Activated CD4-positive, alpha-beta T cell treated with anti-CD3 and anti-CD28 coated beads for 48 hours (primary cell): ENCODE results near the gene GRB2.
"Not testable (repeated sequence)": the region's sequence is repeated elsewhere in the genome, so short reads cannot be mapped to it uniquely, and the experiment has no call there.

ENCODE experiments used
- DNase-seq: peaks from one replicate; pipeline ENCODE4 v3.0.0-alpha.2; 2020

Gene GRB2

DNA sequence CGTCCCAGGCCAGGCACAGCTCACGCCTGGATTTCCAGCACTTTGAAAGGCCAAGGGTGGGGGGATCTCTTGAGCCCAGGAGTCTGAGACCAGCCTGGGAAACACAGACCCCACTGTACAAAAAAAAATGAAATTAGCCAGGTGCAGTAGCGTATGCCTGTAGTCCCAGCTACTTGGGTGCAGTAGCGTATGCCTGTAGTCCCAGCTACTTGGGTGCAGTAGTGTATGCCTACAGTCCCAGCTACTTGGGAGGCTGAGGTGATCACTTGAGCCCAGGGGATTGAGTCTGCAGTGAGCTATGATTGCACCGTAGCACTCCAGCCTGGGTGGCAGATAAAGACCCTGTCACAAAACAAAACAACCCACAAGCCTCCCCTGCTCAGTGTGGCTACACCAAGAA is 89.2 kb downstream of the GRB2 start:
- no peak for DNase-seq

DNA sequence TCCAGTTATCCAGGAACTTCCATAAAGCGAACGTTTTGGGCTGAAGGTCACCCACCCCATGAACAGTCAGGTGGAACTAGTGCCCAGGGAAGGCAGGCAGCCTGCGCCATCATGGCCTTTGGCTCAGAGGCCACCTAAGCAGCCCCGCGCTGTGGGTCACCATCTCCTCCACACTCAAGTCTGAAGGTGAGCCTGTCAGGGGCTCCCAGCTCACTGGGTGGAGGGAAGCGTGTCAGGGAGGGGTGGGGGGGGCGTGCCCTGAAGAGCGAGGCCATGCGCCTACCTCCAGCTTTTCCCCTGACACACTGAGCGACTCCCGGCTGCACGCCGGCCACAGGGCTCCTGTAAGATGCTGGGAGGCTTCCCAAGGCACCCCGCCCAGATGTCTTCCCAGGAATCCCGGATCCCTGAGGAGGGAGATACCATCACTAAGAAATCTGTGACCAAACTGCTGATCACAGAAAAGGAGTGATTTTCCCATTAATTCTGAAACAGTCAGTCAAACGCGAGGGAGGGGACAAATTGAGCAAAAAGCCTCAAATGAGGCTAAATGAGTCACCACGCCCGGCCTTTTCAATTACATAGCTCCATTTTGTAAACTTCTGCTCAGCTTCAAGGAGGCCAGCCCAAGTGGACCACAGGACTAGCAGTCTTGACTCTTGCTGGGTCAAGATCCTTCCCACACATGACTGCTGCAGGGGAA is 89.8 kb downstream of the GRB2 start:
- DNase-seq: peak; percentile 43

DNA sequence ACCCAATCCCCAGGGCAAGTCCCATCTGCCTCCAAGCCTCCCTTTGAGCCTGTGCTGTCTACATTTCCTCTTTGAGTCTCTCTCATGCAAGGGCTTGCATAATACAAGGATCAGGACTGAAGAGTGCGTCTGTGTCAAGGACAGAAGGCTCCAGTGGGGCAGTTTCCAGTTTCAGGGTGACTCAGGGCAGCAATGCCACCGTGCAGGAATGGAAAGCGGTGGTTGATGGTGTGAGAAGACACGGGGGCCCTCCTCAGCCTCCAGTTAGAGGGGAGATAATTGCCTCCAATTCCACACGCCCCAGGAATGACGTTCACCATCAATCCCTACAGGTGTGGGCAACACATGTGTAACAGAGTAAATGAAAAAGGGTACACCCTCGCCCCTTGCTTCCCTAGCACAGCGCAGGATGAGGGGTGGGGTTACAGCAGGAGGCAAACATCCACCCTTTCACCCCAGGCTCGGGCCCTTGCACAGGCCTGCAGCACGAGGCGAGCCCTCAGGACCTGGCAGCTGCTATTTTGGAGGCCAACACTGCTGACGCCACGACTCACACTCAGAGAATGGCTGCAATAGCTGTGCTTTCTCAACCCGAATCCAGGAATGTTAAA is 91.4 kb downstream of the GRB2 start:
- no peak for DNase-seq

DNA sequence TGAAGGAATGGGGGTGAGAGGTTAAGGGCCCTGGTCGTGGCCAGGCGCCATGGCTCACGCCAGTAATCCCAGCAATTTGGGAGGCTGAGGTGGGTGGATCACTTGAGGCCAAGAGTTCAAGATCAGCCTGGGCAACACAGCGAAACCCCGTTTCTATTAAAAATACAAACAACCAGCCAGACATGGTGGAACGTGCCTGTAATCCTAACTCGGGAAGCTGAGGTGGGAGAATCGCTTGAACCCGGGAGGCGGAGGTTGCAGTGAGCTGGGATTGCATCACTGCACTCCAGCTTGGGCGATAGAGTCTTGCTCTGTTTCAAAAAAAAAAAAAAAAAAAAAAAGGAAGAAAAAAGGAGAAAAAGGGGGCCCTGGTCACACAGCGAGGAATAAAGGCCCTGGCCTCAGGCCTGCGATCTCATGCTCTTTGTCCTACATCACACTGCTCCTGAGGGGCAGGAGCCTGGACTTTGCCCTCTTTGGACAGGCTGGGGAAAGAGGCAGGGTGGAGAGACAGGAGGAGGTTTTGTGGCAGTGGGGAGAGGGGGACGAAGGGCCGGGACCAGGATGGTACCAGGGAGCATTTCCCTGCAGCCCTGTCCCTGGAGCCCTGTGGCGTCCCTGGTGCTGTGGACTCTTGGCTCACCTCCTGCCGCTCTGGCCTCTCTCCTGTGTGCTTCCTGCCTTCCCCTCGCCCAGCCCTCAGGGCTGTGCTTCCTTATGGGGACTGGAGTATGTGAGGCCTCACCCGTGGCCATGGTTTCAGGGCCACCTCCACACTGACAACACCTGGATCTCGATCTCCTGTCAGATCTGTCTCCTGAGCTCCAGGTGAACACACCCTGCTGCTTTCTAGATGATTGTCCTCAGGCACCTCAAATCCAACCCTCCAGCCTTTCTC is 96.5 kb downstream of the GRB2 start:
- no peak for DNase-seq

DNA sequence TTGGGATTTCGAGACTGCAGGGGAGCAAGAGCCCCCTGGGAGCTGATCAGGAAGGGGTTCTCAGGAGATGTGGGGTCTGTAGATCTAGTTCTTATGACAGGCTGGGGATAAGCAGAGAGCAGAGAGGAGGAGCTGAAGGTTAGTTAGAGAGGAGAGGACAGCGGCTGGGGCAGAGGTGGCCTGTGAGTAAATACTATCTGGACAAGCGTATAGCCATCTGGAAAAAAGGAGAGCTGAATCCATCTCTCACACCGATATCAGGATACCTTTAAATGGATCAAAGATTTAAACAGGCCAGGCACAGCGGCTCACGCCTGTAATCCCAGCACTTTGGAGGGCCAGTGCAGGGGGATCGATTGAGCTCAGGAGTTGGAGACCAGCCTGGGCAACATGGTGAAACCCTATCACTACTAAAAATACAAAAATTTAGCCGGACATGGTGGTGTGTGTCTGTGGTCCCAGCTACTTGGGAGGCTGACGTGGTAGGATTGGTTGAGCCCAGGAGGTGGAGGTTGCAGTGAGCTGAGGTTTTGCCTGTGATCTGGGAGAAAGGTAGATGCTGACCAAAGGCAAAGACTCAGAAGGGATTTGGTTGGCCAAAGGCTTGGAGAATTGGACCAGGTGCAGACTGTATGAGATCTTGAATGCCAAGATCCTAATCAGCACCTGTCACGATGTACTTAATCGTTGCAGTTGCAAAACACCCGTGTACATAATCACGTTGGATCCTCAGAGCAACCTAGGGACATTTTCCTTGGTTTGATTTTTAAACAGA is 97.3 kb downstream of the GRB2 start:
- no peak for DNase-seq

DNA sequence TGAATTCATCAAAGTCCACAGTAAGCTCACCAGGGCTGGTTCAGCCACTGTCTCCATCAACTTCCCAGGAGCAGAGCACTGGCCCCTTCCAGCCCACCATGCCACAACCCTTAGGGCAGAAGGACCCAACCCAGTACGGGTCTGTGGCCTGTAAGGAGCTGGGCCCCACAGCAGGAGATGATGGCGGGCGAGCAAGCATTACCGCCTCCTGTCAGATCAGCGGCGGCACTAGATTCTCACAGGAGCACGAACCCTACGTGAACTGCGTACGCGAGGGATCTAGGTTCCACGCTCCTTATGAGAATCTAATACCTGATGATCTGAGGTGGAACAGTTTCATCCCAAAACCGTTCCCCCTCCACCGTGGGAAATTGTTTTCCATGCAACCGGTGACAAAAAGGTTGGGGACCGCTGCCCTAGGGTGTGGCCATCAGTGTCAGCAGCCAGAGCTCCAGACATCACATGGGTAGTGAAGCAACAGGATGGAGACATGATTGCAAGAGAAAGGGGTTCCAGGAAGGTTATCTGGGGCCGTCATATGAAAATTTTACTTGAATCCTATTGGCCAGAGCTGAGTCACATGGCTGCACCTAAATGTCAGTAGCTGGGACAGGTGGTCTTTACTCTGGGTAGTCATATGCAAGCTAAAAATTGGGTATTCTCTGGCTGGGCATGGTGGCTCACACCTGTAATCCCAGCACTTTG is 103.8 kb downstream of the GRB2 start:
- no peak for DNase-seq

DNA sequence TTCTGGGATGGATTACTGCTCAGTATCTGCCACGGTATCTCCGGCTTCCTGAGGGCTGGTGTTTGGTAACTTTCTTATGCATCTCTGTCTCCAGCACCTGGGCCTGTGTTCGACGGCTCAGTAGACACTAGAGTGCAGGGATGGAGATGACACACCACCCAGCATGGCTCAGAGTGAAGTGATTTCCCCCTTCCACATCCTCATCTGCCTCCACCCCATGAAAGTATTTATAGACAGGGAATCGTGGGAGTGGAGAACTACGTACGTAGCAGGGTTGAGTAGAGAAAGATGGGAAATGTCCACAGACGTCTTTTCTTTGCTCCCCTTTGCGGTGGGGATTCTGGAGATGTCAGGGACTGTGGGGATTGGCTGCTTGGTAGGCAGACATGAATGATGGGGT is 104.4 kb downstream of the GRB2 start:
- no peak for DNase-seq

DNA sequence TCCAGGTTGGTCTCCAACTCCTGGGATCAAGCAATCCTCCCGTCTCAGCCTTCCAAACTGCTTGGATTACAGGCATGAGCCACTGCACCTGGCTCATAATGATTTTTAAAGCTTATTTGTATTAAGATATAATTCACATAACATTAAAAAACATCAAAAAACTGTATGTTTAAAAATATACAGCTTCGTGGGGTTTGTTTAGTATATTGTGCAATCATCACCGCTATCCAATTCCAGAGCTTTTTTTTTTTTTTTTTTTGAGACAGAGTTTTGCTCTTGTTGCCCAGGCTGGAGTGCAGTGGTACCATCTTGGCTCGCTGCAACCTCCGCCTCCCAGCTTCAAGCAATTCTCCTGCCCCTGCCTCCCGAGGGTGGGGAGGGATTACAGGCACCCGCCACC is 105.2 kb downstream of the GRB2 start:
- DNase-seq: no peak

DNA sequence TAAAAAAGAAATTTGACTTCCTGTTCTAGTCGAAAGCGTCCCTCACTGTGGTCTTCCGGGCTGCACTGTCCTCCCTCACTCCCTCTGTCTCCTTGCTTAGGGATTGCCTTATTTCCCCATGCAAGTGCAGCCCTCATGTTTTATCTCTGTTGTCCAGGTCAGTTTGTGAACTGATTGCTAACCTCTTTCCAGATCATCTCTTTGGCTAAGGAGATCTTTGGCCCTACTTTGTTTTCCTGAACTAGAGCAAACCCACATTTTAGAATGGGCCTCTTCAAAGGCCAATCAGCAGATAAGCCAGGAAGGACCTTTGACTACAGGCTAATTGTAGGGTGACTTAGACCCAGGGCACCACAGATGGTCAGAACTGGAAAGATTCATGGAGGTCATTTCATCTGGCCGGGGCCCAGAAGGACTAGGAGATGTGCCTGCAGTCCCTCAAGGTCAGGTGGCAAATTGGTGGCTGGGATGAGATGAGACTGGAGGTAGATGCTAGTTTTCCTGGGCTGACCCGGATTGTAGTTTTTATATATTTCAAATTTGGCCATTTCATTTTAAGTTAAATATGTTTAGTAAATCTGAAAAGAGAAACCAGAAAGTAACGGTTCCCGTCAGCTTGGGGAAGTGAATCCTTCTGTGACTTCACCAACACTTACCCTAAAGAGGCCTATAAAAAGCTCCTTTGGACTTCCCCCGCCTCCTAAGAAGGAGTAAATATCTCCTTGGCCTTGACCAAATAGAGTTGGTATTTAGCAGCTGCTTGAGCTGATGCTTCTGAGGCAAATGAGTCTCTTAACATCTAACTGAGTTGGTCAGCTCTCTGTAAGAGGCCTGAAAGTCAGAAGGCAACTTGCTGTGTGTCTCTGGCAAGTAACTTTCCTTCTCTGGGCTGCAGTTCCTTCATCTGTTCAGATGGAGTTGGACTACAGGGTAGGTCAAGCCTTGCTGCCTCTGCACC is 110.0 kb downstream of the GRB2 start:
- peak; percentile 42 for DNase-seq

DNA sequence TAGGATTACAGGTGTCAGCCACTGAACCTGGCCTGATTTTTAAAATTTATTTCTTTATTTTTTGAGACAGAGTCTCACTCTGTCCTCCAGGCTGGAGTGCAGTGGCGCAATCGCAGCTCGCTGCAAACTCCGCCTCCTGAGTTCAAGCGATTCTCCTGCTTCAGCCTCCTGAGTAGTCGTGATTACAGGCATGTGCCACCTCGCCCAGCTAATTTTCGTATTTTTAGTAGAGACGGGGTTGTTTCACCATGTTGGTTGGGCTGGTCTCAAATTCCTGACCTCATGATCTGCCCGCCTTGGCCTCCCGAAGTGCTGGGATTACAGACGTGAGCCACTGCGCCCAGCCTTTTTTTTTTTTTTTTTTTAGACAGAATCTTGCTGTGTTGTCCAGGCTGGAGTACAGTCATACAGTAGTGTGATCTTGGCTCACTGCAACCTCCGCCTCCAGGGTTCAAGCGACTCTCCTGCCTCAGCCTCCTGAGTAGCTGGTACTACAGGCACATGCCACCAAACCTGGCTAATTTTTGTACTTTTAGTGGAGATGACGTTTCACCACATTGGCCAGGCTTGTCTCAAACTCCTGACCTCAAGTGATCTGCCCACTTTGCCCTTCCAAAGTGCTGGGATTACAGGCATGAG is 112.5 kb downstream of the GRB2 start:
- not testable (repeated sequence) for DNase-seq

DNA sequence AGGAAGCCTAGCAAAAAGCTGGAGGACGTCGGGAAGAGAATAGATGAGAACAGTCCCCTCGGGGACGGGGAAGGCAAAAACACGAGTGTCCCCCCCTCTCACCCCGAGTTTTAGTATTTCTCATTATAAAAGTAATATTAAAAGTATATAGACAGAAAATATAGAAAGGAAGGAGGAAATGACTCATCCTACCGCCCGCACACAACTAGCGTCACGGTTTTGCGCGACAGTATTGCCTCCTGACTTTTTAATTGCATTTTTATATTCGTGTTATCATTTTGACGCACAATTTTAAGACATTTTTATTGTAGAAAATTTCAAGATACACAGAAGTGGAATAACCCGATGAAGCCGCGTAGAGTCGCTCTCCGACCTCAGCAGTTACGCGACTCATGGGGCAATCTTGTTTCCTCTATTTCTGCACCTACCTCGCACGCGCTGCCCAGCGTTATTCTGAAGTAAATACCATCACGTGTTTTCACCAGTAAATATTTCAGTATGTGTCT is 115.6 kb downstream of the GRB2 start:
- peak; percentile 78 for DNase-seq

DNA sequence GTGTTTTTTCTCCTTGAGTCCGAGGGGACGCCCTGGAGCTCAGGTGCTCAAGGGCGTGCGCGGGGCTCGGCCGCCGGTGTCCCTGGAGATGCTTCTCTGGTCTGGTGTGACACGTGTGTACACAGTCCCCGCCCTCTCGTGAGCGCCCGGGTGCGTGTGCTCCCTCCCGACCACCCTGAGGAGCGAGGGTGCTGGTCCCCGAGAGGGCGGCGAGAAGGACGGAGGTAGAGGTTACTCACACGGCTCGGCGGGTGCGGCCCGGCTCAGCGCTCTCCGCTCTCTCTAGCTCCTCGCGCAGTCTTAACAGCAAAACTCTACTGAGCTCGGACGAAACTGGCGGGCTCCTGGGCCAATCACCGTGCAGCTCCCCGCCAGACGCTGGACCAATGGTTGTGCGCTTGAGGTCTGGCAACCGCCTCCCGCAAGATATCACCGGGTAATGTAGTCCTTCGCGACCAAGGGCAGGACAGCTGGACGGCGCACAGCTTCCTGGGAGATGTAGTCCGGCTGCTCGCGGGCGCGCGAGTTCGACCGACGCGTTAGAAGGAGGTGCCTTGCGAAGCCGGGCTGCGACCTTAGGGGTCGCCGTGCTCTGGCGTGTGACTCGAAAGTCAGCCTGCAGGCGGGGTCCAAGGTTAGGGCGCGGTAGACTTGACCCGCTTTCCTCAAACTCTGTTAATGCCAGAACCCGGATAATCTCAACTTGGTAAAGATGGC is 116.2 kb downstream of the GRB2 start, which contains the start of gene SLC25A19:
Gene SLC25A19 (minus strand): TSS at position 319 of the 717 bp plus-strand sequence. CDS start 2,669 bp downstream, outside the sequence.
- peak; percentile 98 for DNase-seq

DNA sequence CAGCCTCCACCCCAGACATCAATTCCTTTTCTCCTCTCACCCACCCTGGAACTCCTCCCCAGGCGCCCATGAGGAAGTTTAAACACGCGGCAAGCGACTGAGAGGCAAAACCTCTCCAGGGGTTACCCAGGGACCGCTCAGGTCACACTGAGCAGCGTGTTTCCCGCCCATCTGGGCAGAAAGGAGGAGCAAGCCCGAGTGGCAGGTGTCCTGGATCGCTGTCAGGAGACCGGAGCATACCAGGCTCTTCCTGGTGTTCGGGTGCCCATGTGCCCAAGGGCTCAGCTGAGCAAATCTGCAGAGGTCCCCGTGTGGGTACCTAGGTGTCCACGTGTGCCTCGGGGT is 116.7 kb downstream of the GRB2 start:
- DNase-seq: peak; percentile 71

DNA sequence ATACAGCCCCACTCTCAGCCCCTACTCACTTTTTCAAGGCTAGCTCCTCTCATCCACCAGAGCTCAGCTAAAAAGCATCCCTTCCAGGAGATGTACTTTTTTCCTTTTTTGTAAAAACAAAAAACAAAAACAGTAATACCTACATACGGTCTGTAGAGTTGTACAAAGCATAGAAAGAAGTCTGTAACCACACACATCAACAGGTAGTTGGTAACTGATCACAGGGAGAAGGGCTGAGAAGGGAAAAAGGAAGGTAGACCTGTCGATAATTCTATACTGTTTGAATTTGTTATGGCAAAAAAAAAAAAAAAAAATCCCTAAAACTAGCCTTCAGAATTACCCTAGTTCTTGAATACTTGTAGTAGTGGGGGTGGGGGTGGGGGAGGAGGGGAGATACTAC is 117.1 kb downstream of the GRB2 start:
- DNase-seq: no peak

DNA sequence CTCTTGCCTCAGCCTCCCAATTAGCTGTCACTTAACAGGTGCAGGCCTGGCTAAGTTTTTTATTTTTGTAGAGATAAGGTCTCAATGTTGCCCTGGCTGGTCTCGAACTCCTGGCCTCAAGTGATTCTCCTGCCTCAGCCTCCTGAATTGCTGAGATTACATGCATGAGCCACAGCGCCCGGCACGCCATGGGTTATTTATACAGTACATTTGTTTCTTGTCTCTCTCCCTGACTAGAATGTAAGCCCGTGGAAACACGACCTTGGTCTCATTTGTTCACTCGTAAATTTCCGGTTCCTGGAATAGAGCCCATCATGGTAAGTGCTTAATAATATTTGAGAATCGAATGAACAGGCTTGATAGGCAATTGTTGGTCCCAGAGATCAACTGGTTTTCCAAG is 118.3 kb downstream of the GRB2 start:
- DNase-seq: no peak

DNA sequence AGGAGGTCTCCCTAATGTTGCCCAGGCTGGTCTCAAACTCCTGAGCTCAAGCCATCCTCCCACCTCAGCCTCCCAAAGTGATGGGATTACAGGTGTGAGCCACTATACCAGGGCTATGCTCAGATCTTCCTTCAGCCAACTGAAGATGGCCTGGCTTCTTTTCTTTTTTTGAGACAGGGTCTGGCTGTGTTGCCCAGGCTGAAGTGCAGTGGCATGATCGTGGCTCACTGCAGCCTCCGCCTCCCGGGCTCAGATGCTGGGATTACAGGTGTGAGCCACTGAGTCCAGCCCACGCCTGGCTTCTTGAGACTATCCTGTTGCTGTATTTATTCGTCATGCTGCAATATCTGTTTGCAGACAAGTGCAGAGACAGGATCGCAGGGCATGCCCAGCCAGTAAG is 120.4 kb downstream of the GRB2 start:
- DNase-seq: no peak

DNA sequence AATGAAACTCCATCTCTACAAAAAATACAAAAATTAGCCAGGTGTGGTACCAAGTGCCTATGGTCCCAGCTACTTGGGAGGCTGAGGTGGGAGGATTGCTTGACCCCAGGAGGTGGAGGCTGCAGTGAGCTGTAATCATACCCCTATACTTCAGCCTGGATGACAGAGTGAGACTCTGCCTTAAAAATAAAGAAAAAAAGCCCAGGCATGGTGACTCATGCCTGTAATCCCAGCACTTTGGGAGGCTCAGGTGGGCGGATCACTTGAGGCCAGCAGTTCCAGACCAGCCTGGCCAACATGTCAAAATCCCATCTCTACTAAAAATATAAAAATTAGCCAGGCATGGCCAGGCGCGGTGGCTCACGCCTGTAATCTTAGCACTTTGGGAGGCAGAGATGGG is 125.3 kb downstream of the GRB2 start:
- DNase-seq: not testable (repeated sequence)

DNA sequence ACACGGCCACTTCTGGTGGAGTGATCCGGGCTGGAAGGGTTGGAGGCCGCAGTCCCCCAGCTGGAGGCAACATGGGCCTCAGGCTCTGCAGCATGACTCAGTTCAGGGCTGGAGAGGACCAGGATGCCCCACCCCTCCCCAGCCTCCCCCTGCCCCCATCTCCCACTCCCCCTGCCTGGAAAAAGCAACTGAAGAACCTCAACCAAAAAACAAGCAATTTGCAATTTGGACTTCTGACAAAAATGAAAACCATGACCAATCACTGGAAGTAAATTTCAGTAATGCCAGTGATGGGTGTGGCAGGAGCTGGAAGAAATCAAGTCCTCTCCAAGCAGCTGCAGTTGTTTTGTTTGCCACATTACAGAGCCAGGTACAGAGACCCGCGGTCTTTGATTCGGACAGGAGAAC is 127.8 kb downstream of the GRB2 start:
- no peak for DNase-seq

DNA sequence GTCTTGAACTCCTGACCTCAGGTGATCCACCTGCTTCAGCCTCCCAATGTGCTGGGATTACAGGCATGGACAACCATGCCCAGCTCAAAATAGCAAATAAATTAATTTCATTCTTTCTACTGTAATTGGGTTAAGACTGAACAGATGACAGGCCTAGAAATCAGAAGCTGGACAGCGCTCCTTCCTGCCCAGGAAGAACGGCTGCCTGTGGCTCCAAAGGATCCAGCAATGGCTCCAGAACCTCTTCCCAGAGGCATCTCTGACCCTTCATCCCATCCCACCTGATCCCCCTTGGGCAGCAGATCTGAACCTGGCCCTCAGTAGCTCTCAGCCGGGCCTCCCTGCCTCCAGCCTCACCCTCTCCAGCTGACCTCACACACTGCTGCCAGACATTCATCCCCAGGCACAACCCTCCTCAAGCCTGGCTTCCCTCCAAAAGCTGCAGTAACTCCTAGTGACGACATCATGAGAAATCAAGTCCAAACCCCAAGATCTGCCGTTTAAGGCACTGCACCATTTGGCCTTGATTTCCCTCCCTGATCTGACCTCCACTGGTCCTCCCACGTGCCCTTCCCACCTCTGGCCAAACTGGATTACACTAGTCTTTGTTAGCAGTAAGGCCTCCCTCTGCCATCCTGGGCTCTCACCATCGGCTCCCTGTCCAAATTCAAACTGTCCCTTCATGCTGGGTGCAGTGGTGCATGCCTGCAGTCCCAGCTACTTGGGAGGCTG is 131.3 kb downstream of the GRB2 start:
- no peak for DNase-seq
